RKO (cell line): ENCODE measurements around the gene MAPK8.
"Not testable (repeated sequence)": the region's sequence is repeated elsewhere in the genome, so short reads cannot be mapped to it uniquely, and the experiment has no call there.

ENCODE experiments used
- DNase-seq: peaks from one replicate; pipeline ENCODE4 v3.0.0-alpha.2; 2016; ENCODE audit warnings: low spot score

MAPK8 gene

DNA sequence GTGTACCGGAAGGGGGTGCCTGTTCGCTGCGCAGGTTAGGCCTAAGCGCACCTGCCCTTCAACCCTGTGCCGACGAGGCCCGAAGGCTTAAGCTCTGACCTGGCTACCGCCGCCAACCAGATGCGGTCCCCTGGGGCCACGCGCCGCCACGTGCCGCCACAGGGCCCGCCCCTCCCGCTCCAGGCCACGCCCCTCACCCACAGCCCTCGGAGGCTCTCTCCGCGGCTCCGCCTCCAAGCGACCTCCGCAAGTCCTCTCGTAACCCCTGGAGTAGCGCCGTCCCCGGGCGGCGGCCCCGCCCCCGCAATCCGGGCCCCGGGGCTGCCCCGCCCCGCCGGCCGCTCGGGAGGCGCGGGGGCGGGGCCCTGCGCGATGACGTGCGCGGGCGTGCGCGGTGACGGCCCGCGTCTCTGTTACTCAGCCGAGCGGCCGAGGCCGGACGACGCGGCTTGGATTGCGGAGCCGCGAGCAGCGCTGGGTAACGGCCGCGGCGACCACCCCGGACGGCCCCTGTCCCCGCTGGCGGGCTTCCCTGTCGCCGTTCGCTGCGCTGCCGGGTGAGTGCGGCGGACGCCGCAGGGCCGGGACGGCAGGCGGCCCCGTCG is at the start of gene MAPK8:
Gene MAPK8, plus strand, starts transcription at position 413 of the 605 bp plus-strand sequence. CDS start 94,984 bp downstream, outside the sequence.
- peak; percentile 97 for DNase-seq

DNA sequence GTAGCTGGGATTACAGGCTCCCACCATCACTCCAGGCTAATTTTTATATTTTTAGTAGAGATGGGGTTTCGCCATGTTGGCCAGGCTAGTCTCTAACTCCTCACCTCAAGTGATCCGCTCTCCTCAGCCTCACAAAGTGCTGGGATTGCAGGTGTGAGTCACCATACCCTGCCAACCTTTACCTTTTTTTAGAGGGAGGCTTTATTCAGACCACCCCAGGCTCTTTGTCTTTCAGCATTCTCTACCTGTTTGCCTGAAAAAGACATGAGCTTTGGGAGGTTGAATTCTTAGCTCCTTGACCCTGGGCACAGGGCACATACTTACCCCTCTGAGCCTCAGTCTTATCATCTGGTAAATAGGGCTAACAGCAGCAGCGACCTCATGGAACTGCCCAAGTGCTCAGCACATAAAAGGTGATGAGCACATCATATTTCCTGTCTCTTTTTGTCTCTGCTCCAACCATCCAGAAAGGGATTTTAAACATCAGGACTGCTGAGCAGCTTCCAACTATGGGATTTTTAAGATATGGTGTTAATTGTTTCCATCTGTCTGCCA is 49.0 kb upstream of the MAPK8 start:
- no peak for DNase-seq

DNA sequence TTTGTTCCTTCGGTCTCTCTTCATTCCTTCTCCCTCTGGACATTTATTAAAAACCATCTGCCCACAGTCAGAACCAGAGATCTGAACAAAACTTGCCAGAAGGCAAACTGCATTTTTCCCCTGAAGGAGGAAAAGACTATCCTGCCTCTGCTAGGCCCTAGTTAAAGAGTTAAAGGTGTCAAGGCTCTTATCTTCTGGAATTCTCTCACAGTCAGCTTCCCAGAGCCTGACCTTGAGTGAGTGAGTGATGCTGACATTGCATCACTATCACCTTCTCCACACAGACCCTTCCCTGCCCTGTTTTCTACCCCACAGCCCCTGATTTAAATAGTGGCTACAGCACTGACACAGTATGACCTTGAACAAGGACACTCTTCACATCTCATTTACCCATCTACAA is 48.4 kb upstream of the MAPK8 start:
- no peak for DNase-seq

DNA sequence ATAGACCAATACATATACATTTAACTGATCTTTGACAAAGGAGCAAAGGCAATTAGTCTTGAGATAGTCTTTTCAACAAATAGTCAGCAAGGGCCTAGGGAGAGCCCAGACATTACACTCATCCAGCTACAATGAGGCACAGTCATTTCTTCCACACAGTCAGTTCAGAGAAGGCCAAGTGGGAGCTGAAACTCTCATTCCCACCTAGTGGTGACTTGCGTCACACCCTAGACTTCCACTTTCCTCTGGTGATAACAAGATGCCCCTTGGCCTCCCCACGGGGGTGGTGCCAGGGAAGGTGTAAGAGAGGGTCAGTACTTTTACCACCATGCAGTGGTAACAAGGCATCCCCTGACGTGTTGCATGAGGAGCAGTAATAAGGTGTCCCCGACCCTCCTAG is 39.9 kb upstream of the MAPK8 start:
- peak; percentile 45 for DNase-seq

DNA sequence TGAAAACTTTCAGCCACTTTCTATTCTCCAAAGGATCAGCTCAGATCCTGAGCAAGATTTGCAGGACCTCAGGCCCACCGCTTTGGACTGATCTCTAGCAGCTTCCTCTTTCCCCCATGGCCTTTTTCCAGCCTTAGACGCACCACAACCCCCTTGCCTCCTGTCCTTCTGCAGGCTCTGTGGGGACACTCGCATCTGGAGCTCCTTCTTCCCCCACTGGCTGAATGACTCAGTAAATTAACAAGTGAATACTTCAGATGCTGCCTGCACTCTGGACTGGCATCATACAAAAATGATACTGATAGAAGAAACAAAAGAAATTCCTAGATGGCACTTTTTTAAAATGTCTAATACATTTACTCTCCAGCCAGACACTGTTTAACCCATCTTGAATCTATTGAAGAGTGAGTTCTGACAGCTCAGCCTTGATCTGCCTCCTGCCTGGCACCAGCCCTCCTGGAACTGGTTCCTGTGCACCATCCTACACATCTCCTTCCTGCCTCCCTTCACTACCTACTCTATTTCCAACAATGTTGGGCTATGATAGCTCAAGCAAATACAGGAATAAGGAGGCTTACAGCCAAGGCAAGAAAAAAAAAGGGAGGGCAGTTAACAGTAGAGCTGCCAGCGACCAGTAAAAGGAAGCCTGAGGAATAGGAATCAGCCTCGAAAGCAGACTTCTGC is 35.3 kb upstream of the MAPK8 start:
- DNase-seq, result no peak

DNA sequence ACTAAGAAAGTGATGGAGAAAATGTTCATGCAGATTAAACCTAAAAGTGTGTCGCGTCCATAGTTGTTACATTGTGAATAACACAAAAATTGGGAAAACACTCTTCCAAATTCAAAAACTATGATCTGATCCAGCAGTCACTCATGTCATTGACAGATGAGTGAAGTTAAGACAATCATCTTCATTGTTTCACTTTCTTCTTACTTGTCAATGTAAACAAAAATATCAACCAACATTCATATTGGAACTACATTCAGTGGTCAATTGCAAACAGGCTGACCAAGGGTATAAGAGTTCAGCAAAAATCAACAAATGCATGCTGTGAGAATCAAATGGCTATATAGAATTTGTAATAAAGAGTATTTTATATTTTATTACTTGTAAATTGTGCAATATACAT is 33.8 kb upstream of the MAPK8 start:
- no peak for DNase-seq

DNA sequence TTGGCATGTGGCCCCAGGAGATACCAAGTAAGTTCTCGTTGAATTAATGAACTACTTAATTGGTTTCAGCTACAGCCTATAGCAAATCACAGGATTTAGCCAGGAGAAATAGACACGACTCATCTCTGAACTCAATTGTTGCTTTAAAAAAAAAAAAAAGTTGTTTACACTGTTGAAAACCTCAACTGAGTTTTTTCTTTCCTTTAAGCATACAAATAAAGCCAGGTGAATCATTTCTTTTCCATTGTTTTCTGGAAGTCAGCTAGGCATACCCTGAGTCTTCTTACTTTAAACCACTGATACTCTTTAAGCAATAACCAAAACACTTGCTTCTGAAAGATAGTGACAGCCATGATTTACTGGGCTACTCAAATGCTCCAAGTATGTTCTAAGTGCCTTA is 32.7 kb upstream of the MAPK8 start:
- DNase-seq, result no peak

DNA sequence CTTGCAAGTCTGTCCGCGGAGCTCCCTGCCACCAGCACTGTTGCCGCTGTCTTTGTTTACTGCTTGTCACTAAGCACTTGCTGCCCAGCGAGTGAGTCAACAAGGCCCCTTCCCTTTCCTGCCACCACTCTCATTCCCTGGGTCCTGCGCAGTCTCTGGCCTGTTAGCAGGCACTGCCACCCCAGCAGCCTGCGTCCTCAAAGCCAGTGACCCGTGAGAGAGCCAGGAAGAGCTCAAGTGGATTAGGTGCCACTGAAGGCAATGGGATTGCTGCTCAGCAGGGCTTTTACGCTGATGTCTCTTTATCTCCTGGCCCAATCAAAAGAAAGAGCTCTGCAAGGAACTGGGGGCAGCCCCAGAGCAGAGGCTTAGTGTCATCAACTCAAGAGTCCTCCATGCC is 31.8 kb upstream of the MAPK8 start, which contains the start of gene FRMPD2:
Gene FRMPD2, minus strand, starts transcription at position 61 of the 400 bp plus-strand sequence. CDS start 129 bp downstream, outside the sequence.
- no peak for DNase-seq

DNA sequence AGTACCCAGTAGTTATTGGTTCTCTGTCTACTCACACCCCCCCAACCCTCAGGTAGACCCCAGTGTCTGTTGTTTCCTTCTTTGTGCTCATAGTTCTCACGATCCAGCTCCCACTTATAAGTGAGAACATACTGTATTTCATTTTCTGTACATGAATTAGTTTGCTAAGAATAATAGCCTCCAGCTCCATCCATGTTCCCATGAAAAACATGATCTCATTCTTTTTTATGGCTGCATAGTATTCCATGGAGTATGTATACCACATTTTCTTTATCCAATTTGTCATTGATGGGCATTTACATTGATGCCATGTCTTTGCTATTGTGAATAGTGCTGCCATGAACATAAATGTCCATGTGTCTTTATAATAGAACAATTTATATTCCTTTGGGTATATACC is 29.4 kb upstream of the MAPK8 start:
- DNase-seq, result no peak

DNA sequence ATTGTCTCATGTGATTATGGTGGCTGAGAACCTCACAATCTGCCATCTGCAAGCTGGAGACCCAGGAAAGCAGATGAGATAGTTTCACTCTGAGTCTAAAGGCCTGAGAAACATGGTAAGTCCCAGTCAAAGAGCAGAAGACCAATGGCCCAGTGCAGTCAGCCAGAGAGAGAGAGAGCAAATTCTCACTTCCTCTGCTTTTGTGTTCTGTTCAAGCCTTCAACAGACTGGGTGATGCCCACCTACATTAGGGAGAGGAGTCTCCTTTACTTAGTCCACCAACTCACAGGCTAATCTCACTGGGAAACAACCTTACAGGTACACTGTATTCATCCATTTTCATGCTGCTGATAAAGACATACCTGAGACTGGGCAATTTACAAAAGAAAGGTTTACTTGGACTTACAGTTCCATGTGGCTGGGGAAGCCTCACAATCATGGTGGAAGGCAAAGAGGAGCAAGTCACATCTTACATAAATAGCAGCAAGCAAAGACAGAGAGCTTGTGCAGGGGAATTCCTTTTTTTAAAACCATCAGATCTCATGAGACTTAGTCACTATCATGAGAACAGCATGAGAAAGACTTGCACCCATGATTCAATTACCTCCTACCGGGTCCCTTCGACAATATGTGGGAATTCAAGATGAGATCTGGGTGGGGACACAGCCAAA is 27.3 kb upstream of the MAPK8 start:
- no peak for DNase-seq

DNA sequence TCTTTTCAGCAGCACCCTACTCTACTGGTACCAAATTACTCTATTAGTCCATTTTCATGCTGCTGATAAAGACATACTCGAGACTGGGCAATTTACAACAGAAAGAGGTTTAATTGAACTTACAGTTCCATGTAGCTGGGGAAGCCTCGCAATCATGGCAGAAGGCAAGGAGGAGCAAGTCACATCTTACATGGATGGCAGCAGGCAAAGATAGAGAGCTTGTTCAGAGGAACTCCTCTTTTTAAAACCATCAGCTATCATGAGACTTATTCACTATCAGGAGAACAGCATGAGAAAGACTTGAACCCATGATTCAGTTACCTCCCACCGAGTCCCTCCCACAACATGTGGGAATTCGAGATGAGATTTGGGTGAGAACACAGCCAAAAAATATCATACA is 24.8 kb upstream of the MAPK8 start:
- not testable (repeated sequence) for DNase-seq

DNA sequence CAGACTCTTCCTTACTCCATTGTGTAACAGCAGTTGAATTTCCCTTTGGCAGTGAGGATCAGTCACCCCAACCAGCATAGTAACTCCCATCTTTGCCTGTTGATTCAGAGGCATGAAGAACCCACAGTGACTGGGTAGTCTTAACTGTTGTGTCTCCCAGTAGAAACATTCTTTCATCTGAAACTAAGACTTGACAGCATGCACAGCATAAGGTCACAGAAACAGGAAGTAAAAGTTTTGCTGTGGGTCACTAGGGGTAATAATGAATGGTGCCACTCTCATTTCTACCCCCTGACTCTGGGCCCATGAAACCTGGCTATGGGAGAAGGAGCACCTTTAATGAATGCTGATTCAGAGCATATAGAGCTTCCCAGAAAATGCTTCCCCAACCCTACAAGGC is 23.6 kb upstream of the MAPK8 start:
- no peak for DNase-seq

DNA sequence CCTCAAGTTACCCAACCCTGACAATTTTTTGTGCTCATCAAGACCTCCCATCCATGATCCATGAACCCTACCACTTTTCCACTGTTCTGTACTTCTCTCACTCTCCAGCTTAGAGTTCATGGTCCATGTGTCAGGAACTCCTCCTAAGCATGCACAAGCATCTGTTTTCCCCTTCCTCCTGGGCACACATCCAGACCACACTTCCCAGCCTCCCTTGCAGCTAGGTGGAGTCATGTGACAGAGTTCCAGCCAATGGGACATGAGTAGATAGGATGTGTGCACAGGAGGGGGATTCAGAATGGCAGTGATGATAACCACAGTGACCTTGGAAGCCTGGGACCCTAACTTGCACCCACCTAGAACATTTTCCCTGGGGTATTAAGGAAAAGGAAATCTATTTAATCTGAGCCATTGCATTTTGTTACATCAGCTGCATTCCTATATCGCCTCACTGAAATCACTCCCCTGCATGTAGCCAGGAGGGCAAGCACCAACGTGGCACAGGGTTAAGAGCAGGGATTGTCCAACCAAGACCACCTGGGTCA is 22.4 kb upstream of the MAPK8 start:
- no peak for DNase-seq

DNA sequence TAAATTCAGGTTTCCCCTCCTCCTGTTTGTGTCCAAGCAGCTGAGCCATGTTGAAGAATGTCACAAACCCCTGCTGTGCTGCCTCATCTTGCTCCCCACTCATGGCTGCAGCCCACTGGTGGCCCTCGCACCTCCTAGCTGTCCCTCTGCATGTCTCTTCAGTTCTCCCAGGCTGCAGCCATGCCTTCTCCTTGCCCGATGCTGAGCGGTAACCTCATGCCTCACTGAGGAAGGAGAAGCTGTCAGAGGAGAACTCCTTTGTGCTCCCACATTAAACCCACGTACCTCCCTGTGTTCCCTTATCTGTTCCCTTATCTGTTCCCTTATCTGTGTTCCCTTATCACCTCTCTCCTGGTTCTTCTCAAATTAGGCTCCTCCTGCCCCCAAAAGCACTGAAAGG is 21.7 kb upstream of the MAPK8 start:
- no peak for DNase-seq

DNA sequence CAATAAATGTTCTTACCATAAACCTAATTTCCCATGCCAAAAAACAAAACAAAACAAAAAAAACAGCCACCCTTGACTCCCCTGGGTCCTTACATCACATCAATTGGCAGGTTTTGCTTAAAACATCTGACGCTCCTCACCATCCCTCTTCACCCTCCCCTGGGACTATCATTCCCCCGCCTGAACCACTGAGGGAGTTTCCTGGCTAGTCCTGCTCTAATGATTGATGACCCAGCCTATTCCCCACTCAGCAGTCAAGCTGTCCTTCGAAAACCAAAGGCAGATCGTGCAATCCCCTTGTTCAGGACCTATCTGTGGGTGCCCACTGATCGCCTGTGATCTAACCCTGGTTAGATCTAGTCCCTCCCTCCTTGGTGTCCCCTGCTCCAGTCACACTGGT is 20.8 kb upstream of the MAPK8 start:
- DNase-seq, result no peak

DNA sequence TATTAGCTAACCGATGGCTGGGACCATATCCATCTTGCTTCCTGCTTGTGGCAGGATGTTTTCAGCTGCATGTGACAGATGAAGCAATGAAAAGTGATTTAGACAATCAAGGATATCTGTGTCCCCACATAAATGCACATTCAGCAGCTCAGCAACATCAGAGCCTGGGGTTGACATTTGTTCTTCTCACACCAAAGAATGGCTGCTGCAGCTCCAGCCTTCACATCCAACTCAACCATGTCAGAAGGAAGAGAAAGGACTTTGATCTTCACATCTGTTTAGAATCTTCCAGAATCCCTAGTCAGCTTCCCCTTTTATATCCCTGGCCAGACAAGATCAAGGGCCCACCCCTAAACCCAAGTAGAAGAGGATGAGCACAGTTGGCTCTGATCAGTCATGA is 20.1 kb upstream of the MAPK8 start:
- no peak for DNase-seq

DNA sequence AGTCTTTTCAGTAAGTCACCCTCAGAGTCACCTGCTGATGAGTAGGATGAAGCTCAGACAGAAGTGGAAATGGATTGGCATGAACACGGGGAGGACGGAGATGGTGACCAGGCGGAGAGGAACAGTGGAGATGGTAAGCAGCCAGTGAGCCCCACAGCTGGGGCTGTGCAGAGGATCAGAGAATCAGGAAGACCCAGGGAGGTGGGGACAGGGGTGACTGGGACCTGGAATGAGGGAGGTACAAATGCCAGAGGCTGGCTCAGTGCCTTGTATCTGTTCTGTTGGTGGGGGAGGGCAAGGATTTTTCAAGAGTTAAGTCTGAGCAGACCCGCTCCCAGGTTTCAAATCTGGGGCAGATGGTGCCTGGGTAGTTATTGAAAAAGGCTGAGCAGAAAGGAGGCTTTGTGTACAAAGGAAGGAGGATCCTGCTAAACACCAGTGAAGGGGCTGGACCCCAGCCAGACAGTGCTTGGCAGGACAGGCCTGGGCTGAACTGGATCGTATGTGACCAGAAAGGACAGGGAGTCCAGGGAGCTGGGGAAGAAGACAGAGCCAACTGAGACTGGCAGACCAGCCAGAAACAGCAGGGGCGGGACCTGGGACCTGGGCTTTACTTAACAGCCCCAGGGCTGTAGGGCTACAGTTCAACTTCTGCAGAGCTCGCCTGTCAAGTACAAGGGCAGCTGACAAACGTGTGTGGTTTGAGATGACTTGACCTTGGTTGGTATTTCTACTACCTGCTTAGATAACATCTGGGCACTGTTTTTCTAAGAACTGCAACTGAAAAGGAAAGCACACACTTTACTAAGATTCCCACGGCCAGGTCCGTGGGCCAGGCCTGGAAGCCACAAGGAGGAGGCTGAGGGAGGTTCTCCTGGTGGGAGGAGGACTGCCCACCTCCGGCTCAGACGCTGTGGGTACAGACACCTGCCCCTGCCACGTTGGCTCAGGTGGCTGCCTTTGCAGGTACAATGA is 18.8 kb upstream of the MAPK8 start:
- no peak for DNase-seq

DNA sequence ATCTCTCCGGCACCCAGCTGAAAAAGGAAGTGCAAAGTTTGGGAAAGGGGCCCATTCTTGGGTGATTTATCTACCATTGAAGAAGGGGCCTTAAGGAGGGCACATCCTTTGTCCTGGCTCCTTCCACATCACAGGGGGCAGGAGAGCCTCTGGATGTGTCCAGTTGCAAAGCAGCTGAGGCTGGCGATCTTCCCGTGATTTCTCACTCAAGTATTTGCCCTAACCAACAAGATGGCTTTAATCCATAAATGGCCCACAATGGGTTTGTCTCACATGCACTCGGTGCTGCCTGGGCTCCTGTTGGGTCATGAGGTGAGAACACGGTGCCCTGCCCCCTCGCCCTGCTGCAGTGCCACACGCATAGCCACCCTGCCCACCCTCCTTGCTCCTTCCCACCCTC is 17.8 kb upstream of the MAPK8 start:
- DNase-seq, result no peak

DNA sequence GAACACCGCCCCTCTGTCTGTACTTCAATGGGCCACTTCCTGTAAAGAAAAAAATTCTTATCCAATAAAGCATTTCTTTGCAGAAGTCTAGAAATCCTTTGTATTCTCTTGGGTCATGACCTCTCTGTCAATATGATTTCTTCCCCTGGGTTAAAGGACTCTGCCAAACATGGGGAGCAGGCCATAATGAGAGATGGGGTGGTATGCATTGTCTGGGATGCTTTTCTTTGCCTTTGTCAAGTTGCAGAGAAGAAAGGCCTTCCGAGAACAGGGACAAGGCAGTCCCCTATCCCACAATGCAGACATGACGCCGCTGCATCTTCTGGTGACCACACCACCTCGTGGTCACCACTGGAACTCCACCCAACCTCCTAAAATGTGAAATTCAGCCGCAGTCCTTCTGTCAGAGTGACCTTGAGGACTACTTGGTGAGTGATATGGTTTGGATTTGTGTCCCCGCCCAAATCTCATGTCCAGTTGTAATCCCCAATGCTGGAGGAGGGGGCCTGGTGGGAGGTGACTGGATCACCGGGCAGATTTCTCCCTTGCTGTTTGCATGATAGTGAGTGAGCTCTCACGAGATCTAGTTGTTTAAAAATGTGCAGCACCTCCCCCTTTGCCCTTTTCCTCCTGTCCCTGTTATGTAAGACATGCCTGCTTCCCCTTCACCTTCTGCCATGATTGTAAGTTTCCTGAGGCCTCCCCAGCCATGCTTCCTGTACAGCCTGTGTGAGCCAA is 16.8 kb upstream of the MAPK8 start:
- peak; percentile 78 for DNase-seq

DNA sequence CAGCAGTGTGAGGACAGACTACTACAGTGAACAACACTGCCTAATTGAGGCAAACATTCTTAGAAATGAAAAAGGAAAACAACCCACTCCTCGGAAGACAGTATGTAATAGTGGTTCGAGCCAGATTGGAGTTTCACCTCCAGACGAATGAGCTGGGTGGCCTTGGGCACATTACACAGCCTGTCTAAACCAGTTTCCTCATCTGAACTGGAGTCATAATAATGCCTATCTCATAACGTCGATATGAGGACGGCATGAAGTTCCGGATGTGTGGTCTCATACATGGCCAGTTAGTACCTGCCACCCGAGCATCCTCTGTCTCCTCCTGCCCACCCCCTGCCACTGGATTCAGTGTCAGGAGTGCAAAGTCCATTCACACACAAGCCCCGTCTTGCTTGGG is 16.2 kb upstream of the MAPK8 start:
- no peak for DNase-seq

DNA sequence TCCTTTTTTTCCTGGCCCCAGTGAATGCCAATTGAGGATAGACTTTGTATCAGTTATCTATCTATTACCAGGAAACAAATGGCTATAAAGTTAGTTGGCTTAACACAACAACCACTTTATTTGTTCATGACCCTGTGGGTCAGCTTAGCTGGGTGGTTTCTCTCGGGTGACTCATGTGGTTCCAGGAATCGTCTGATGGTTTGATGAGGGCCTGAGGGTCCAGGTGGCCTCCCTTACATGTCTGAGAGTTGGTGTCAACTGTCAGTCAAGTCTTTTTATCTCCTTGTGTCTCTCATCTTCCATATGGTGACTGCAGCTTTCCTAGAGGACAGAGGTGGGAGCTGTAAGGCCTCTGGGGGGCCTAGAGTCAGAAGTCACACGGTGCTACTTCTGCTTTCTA is 15.3 kb upstream of the MAPK8 start:
- no peak for DNase-seq
